ENCODE data around the gene C4orf50. TPM values are rescaled to one million over a fixed set of nuclear protein-coding genes. Genes with fewer than 3 reads are reported as not detected.

C4orf50 gene
- total and polyA plus RNA-seq, 8 donors: 0.01 to 0.10 (median 0.01) TPM; not detected in 1

- Histone ChIP-seq H3K27ac (no peak overlapping the region), H3K4me1 (peaks cover 0 to 10% of the 10 kb centered on the region in 2 donors), H3K9me3 (no peaks in the 10 kb centered on the region), H3K36me3 (no peaks in the 10 kb centered on the region), H3K4me3 (no peak overlapping the region), H3K27me3 (peaks cover 34 to 79% of the 10 kb centered on the region in 2 donors)
- peak in 1 of 4 donors; percentile 60 for DNase-seq
- no peak for ATAC-seq
- intact Hi-C loops (cut with DNase I): no loop called here
- TF ChIP-seq, protein P1, sequence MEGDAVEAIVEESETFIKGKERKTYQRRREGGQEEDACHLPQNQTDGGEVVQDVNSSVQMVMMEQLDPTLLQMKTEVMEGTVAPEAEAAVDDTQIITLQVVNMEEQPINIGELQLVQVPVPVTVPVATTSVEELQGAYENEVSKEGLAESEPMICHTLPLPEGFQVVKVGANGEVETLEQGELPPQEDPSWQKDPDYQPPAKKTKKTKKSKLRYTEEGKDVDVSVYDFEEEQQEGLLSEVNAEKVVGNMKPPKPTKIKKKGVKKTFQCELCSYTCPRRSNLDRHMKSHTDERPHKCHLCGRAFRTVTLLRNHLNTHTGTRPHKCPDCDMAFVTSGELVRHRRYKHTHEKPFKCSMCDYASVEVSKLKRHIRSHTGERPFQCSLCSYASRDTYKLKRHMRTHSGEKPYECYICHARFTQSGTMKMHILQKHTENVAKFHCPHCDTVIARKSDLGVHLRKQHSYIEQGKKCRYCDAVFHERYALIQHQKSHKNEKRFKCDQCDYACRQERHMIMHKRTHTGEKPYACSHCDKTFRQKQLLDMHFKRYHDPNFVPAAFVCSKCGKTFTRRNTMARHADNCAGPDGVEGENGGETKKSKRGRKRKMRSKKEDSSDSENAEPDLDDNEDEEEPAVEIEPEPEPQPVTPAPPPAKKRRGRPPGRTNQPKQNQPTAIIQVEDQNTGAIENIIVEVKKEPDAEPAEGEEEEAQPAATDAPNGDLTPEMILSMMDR (IDR thresholded peaks at IDR 0.05): no peak
Observed at GRCh38 chr4:5895287-5895686, 122.9 kb downstream of the C4orf50 start.

DNA sequence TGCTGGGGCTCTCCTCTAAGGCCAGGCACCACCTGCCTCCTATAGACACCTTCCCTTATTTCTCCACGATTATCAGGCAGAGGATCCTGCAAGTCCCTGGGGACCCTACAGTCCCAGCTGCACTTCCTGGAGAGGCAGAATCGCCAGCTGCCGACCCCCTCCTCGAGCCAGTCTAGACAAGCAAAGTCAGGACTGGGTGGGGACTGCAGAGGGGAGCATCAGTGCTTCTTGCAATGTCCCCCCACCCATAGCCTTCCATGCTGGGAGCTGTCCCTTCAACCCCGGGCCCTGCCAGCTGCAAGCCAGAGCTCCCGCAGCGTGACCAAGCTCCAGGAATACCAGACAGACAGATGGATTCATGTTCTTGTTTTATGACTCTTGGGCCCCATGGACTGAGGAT is 124.0 kb downstream of the C4orf50 start:
- Histone ChIP-seq H3K9me3 (no peaks in the 10 kb centered on the region), H3K27me3 (peaks cover 45 to 79% of the 10 kb centered on the region in 2 donors), H3K27ac (no peak overlapping the region), H3K4me3 (no peak overlapping the region), H3K36me3 (no peaks in the 10 kb centered on the region), H3K4me1 (peaks cover 0 to 21% of the 10 kb centered on the region in 2 donors)
- intact Hi-C loops (cut with DNase I): no loop called here
- DNase-seq (peak in 1 of 4 donors; percentile 43), ATAC-seq (no peak)
- TF ChIP-seq, protein P1 (IDR thresholded peaks at IDR 0.05): no peak

DNA sequence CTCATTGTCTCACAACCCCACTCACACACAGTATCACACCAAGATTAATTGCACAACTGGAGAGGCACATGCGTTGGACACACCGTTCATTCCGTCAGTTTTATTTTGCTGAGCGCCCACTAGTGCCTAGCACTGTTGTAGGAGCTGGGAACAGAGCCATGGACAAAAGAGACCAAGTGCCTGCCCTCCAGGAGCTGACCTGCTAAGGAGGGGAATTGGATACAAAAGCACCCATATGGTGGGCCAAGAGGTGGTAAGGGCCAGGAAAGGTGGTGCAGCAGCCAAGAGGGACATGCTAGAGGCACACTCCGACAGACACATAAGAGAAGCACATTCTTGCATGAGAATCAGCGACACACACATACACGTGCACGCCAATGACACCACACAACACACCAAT is 124.6 kb downstream of the C4orf50 start:
- Histone ChIP-seq H3K4me3 (no peak overlapping the region), H3K9me3 (no peaks in the 10 kb centered on the region), H3K27me3 (peaks cover 51 to 80% of the 10 kb centered on the region in 2 donors), H3K27ac (no peak overlapping the region), H3K4me1 (peaks cover 0 to 27% of the 10 kb centered on the region in 2 donors), H3K36me3 (no peaks in the 10 kb centered on the region)
- intact Hi-C loops (cut with DNase I): no loop called here
- no peak for DNase-seq
- TF ChIP-seq, protein P1 (IDR thresholded peaks at IDR 0.05): no peak
- no peak for ATAC-seq

DNA sequence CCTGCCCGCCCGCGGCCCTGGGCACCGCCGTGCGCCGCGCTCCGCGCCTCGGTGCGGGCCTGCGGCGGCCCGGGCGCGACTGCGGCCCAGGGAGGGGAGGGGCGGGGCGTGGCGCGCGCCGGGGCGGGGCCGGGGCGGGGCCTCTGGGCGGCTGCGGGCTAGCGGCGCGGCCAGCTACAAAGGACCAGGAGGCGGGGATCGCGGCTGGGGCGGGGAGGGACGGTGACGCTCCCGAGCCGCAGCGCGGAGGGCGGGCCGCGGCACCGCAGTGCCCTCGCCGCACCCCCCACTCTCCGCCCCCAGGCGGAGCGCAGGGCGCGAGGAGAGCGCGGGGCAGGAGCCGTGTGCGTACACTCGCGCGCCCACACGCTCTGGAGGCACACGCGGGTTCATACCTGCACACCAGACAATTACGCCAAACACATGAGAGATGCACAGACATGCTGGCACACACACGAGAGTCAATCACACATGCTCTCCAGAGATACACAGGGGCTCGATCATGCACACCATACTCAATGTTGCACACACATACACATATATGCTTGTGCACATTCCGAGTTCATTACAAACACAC is 125.1 kb downstream of the C4orf50 start, which contains the start of gene CRMP1:
Gene CRMP1, minus strand, starts transcription at position 83 of the 577 bp plus-strand sequence. CDS start 117 bp downstream, outside the sequence.
- no peaks in the 10 kb centered on the region for H3K36me3 ChIP-seq
- peaks cover 54 to 85% of the 10 kb centered on the region in 2 donors for H3K27me3 ChIP-seq
- no peak within 1 kb of the TSS for H3K27ac ChIP-seq
- DNase-seq: peak in 2 of 4 donors; percentile 48 to 69
- peak; percentile 76 for ATAC-seq
- TF ChIP-seq, protein P1 (IDR thresholded peaks at IDR 0.05): no peak
- intact Hi-C loops (cut with DNase I): no loop called here
- no peaks in the 10 kb centered on the region for H3K9me3 ChIP-seq
- no peak within 1 kb of the TSS for H3K4me3 ChIP-seq
- H3K4me1 ChIP-seq: peaks cover 0 to 30% of the 10 kb centered on the region in 2 donors

DNA sequence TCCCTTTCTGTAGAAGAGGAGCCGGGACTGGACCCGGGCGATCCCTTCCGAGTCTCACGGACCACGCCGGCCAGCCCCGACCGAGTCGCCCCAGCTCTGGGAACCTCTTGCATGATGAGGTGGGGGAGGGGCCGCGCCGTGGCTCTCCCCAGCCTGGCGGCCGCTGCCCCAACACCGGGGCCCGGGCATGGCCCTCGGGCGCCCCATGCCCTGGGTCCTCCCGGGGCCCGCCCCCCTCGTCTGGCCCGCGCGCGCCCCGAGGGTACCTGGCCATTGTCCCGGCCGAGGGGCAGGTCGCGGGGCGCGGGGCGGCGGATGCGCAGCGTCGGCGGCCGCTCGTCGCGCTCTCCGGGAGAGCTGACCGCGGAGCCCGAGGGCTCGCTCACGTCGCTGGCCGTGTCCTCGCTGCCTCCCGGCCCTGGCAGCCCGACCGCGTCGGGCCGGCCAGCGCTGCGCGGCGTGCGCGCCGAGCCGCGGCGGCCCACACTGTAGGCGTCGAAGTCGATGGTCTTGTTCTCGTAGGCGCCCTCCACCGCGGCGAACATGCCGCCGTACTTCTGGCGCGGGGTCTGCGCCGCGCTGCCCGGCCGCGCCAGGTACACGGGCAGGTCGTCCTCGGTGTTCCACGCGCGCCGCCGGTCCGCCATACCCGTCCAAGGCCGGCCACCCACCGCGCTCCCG is 125.8 kb downstream of the C4orf50 start:
- no peak for ATAC-seq
- DNase-seq: peak in 1 of 4 donors; percentile 62

More for the DNA sequence above, 125.8 kb downstream of the C4orf50 start:
- H3K4me3 ChIP-seq: no peak overlapping the region
- H3K27ac ChIP-seq: no peak overlapping the region
- H3K36me3 ChIP-seq: no peaks in the 10 kb centered on the region
- H3K27me3 ChIP-seq: peaks cover 60 to 91% of the 10 kb centered on the region in 2 donors
- peaks cover 0 to 37% of the 10 kb centered on the region in 2 donors for H3K4me1 ChIP-seq
- no peaks in the 10 kb centered on the region for H3K9me3 ChIP-seq
- TF ChIP-seq, protein P1 (IDR thresholded peaks at IDR 0.05): no peak
- intact Hi-C loops (cut with DNase I): no loop called here
